GM18909 (cell line): Measurements from ENCODE around the gene EFHC1.
"Not testable (repeated sequence)": the region's sequence is repeated elsewhere in the genome, so short reads cannot be mapped to it uniquely, and the experiment has no call there.

Source experiments
- ATAC-seq: cut with Tn5 transposase; IDR thresholded peaks from one replicate; pipeline ENCODE4 v1.9.1; 2021; ENCODE audit warnings: mild to moderate bottlenecking; ENCODE audit not compliant: unreplicated experiment, poor library complexity

The EFHC1 gene, protein sequence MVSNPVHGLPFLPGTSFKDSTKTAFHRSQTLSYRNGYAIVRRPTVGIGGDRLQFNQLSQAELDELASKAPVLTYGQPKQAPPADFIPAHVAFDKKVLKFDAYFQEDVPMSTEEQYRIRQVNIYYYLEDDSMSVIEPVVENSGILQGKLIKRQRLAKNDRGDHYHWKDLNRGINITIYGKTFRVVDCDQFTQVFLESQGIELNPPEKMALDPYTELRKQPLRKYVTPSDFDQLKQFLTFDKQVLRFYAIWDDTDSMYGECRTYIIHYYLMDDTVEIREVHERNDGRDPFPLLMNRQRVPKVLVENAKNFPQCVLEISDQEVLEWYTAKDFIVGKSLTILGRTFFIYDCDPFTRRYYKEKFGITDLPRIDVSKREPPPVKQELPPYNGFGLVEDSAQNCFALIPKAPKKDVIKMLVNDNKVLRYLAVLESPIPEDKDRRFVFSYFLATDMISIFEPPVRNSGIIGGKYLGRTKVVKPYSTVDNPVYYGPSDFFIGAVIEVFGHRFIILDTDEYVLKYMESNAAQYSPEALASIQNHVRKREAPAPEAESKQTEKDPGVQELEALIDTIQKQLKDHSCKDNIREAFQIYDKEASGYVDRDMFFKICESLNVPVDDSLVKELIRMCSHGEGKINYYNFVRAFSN

DNA sequence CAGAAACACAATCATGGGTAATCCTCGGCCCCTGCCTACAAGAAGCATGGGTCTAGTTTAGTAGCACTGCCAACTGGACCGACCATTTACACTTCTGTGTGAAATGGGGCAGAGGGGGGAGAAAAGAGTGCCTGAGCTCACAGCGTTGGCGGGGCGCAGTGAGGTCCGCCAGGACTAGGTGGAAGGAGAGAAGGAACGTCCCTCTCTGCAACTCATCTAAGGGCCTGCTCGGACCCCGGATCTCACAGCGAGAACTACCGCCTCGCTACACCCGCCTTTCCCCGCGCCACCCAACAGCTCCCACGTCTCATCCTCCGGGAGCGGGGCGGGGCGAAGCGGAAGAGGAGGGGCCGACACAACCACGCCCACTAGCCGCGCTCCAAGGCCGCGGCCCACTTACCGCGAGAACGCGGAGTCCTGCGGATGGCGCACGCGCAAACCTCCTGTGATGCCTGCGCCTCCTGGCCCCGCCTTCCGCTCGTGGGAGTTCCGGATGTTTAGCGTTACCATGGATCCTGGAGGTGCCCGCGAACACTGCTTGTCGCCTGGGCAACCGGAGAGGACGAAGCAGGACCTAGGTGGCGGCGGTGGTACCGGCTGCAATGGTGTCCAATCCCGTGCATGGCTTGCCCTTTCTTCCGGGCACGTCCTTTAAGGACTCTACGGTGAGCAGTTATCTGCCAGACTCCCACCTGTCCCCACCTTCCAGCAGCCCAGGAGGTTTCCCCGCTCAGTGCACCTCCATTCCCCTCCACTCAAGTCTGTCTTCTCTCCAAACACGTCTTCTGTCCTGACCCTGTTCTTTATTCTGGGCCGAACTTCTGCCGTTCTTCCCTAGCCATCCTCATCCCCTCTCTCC, at the start of gene EFHC1:
Gene EFHC1, plus strand, starts transcription at position 534 of the 859 bp plus-strand sequence. Its CDS starts 69 bp downstream, at position 603.
- ATAC-seq = peak; percentile 94

DNA sequence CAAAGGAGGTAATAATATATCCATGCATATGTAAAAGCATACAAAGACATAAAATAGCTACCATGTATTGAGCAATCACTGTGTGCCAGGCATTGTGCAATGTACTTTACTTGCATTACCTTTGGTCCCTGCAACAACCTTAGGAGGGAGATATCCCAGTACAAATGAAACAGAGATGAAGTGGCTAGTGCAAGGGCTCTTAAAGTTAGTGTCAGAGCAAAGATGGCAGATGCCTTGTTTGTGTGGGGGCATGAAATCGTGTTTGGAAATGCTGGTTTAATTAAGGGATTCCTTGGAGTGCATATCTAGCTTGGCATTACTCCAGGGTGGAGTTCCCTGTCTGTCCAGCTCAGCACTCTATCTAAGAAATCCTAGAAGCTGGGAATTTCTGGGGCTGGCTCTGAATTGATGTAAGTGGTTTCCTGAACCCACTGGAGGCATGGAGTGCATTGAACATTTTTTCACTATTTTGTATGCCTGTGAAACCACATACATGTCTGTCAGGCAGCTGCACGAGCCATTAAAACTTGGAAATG, 48.4 kb upstream of the EFHC1 start:
- no peak for ATAC-seq

DNA sequence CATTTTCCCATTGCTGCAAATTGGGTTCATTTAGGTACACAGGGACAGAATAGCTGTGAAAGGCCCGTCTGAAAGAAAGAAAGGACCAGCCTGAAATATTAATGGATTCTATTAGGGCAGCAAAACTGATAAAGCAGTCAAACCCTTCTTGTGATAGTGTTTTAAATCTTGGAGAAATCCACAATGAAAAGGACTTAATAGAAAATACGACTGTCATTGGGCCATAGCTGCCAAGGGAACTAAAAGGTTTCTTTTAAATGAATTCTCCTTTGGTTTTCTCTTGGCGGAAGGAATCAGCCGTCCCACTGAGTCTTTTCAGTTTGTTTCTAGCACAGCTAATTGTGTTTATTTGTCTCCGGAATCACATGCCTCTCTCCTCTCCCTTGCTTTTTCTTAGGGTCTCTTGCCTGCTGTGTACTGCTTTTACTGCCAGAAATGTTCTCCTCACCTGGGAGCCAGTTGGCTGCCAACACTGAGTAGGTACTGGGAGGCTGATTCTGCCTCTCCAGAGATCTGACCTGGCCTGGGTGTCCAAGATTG, 46.9 kb upstream of the EFHC1 start:
- ATAC-seq = no peak

DNA sequence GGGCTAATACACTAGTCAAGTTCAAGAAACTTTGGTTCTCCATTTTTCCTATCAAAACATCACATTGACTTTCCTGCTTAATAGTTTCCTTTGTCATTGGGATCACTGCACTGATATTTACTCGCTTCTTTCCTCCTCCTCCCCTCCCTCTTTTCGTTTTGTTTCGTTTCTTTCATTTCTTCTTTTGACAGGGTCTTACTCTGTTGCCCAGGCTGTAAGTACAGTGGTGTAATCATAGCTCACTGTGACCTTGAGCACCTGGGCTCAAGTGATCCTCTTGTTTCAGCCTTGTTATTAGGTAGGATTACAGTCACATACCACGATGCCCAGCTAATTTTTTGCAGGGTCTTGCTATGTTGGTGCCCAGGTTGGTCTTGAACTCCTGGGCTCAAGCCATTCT, 45.9 kb upstream of the EFHC1 start:
- ATAC-seq = no peak

DNA sequence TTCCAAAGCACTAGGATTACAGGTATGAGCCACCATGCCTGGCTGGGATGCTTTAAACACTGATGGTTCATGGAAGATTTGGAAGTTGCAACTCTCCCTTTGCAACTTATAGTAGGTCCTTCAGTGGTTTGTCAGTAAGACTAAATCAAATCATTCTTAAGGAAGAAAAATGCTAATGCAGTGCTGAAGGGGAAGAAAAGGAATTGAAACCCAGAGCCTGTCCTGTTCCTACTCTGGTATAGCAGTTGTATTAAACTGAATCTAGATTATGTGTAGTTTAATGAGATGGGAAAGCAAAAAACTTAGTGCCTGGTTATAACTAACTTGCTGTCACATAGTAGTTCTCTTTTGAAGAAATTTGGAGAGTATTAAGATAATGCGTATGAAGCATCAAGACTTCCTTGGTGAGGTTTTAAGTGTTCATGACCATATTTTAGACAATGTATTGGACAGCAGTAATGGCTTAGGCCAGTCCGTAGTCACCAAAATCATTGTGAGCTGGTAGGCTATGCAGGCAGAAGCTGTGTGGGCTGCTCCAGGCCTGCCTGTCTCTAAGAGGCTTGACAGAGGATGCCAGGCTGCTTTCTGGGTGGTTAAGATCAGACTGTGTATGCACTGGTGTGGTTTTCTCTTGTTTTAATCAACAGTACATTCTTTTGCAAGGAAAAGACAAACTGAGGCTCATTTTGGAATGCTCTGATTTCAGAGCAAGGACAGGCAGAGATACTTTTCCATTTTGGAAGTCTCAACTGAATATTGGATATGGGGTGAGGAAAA, 44.2 kb upstream of the EFHC1 start:
- no peak for ATAC-seq

DNA sequence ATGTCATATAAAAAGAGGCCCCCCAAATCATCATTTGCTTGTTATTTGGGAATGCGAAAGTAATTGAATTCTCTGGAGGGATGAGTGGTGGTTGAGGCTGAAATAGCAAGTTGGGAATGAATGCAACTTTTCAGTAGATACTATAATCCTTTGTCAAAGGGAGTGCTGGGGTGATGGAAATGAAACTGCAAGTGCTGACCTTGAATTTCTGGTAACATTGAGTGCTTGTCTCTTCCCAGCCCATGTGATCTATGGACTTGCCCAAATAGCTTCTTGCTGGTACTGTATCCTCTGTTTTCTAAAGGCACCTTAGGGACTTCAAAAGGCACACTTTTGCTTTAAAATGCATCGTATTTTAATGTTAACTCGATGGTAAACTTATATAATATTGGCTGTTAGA, 43.4 kb upstream of the EFHC1 start:
- ATAC-seq = no peak

DNA sequence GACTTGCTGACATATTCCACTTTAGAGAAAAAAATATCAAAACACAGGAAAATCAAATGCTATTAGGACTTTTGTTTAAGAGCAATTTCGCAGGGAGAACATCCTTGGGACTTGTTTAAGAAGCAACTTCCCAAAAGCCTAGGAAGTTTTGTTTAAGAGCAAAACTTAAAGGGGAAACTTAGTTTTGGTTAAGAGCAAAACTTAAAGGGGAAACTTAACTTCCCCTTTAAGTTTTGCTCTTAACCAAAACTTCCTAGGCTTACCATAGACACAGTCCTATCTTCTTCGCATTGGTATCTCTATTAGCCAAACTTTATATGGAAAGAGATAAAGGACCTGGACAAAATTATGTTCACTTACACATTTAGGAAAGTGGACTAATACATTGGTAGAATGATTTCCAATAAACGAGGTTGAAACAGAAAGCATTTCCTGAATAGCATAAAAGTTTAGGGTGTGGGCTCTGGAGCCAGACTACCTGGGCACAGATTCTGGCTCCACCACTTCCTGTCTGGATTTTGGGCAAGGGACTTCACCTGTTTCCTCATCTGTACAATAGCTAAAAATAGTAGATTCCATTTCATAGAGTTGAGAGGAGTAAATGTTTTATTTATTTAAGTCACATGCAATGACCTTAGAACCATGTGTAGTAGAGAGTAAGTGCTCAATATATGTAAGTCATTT, 42.5 kb upstream of the EFHC1 start:
- ATAC-seq = no peak

DNA sequence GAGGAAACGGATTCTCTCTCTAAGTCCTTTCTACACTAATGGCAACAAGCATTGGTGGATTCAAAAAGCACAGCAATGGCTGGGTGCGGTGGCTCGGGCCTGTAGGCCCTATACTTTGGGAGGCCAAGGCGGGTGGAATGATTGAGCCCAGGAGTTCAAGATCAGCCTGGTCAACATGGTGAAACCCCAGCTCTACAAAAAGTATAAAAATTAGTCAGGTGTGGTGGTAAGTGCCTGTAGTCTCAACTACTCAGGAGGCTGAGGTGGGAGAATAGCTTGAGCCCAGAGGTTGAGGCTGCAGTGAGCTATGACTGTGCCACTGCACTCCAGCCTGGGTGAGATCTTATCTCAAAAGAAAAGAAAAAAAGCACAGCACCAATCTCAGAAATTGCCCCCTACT, 38.9 kb upstream of the EFHC1 start:
- no peak for ATAC-seq

DNA sequence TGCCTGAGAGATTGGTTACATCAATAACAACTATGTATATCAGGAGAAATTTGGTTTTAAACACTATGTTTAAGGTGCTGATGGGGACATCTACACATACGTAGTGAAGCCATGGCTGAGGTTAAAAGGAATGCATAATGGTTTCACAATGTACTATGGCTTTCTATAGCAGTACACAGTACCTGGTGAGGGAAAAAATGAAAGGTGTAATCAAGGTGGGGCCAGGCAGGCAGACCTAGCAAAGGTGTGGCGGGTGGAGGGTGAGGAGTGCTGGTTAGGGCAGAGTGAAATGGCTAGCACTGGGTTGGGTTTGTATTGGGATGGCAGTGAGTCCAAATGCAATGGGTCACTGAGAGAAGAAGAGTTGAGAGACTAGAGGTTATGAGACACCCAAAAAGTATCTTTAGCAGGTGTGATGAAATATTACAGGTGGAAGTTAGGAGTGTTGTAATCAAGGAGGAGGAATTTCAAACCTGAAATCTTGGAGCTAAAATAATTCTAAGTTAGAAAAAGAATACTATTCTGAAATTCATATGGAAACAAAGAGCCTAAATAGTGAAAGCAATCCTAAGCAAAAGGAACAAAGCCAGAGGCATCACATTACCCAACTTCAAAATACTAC, 35.9 kb upstream of the EFHC1 start:
- ATAC-seq = no peak

DNA sequence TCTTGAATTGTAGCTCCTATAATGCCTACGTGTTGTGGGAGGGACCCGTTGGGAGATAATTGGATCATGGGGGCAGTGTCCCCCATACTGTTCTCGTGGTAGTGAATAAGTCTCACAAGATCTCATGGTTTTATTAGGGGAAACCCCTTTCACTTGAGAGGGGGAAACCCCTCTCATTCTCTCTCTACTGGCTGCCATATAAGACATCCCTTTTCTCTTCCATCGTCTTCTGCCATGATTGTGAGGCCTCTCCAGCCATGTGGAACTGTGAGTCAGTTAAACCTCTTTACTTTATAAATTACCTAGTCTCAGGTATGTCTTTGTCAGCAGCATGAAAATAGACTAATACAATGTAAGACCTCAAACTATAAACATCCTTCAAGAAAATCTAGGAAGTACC, 35.1 kb upstream of the EFHC1 start:
- ATAC-seq = no peak

DNA sequence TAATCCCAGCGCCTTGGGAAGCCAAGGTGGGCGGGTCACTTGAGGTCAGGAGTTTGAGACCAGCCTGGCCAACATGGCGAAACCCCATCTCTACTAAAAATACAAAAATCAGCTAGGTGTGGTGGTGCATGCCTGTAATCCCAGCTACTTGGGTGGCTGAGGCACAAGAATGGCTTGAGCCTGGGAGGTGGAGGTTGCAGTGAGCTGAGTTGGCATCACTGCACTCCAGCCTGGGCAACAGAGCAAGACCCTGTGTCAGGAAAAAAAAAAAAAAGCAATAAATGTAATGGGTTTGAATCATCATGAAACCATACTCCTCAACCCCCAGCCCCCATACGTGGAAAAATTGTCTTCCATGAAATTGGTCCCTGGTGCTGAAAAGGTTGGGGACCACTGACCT, 32.0 kb upstream of the EFHC1 start:
- ATAC-seq = not testable (repeated sequence)

DNA sequence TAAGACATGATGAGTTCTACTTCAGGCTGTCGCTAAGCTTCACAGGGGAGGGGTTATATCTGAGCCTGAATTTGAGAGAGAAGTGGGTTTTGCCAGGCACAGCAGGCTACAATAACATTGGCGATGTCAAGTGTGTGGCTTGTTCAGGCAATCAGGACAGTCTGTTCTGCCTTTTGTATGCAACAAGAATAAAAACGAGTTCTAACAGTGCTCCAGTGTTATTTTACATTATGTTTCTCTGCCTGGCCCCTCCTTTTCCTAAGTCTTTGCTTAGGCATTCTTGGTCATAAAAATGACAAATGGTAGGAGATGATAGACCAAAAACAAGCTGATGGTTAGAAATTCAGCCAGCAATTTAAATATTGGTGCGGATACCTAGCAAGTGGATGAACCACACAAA, 31.4 kb upstream of the EFHC1 start:
- ATAC-seq = no peak

DNA sequence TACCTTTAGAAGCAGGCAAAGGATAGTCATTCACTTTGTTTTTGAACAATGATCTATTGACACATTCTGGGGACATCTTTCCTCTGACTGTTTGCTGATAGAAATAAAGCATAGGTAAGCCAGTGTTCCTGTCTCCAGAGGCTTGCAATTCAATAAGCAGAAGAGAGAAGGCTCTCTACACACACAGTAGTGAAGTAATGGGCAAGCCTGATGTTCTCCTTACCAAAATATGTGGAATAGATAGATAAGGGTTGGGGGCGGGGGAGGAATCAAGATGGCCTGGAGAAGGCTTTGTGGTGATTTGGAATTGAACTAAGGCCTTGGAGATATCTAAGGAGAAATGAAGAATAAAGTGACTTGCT, 30.9 kb upstream of the EFHC1 start:
- no peak for ATAC-seq

DNA sequence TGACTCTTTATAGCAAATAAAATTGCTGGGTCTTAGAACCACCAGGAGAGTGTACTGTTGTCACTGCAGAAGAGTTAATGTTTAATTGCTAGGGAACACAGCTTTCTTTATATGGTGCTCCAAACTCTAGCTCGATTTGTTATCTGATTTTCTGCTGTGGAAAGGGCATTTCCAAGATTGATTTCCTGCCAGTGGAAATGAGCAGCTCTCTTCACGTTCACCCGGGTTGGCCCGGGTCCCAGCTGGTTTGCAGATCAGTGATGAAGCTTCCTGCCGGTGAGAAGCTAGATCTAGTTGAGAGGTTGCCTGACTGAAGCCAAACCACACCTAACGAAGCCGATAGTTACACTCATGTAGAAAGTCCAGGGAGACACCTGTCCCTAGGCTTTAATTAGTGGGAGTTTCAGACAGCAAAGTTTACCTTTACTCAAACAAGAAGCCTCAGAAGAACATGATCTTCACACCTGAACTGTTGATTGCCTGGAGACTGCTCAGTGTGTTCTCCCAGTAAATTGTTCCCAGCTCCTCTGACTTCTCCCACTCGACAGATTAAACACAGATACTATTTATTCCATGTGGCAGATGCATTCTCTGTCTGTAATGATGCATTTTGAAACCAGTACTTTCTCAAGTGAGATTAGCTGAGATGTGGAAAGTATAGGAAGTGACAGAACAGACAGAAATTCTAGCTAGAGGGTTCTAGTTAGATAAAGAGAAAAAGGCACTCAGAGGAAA, 30.3 kb upstream of the EFHC1 start:
- peak; percentile 72 for ATAC-seq

DNA sequence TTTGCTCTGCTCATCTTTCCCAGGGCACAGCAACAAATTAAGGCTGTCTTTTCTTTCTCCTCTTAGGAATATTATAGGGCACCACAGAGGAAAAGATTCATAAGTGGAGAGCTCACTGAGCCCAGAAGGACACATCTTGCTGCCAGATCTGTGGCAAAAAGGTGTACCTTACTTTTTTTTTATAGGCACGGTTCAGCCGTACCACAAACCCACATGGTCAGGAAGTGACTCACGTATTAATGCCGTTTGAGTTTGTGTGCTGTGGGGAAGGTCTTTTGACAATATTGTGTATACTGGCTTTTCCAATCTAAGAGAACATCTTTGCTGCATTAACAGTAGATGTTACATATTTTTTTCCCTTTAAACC, 29.8 kb upstream of the EFHC1 start:
- ATAC-seq = peak; percentile 48

DNA sequence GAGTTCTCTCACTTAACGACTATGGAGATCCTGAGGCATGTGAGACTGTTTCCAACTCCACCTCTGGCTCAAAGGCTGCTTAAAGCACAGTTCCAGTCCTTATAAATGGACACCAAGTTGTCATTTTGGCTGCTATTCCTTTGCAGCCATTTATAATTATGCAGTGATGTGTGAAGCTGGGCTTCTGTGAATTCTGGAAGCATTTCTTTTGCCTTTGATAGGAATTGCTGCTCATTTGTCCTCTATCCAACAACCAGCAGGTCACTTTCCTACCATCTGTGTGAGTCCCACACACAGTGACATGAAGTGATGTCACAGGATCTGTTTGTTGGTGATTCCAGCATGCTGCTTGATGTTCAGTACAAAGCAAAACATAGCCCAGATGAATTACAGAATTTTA, 28.5 kb upstream of the EFHC1 start:
- ATAC-seq = no peak

DNA sequence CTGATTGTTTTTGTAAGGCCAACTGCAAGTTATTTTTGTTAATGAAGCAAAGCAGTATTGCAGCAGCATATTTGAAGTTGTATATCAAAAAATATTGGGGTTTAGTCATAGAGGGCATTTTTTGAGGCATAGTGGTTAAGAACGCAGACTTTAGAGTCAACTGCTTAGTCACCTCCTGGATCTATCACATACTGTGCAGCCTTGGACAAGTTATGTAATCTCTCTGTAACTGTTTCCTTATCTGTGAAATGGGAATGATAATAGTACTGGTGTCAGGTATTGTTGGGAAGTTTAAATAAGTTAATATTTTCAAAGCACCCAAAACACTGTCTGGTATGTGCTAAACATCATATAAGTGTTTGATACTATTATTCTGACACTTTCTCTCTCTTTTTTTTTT, 27.2 kb upstream of the EFHC1 start:
- no peak for ATAC-seq

DNA sequence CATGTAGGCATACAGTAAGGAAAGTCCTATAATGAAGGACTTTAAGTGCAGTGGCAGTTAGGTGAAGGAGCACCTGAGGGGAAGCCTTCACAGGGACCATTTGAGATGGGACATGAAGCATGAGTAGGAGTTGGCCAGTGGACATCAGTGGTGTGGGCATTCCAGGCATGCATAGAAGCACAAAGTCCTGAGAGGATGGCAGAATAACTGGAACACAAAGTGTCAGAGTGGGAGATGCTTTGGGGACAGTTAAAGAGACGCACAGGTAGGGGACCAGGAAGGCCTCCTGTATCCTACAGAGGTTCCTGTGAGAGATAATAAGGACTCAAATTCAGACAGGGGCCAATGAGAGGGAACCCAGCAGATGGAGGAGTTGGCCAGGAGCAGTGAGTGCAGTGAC, 26.4 kb upstream of the EFHC1 start:
- ATAC-seq = peak; percentile 7
